HepG2 (cell line): ENCODE measurements around the gene KLF3. TPM values are rescaled to one million over a fixed set of nuclear protein-coding genes. Genes with fewer than 3 reads are reported as not detected.
A peak's percentile ranks its signal among the peaks of the same experiment; 100 is the strongest.

ENCODE experiments used
- ARNTL ChIP-seq: sonication (generic); formaldehyde crosslinking; IDR thresholded peaks from 2 replicates; pipeline ENCODE4 v1.4.0; 2020; ENCODE audit warnings: mild to moderate bottlenecking, missing genetic modification reagents
- CAMTA2 ChIP-seq: sonication (generic); formaldehyde crosslinking; IDR thresholded peaks from 2 replicates; pipeline ENCODE4 v1.4.0; 2020; ENCODE audit warnings: mild to moderate bottlenecking, missing genetic modification reagents, borderline replicate concordance
- EEA1 ChIP-seq: sonication (generic); formaldehyde crosslinking; IDR thresholded peaks from 2 replicates; pipeline ENCODE4 v1.5.1; 2020; ENCODE audit warnings: mild to moderate bottlenecking, missing genetic modification reagents, borderline replicate concordance
- IRF2 ChIP-seq: IDR thresholded peaks from 2 replicates; pipeline ENCODE4 v1.6.1; 2018; ENCODE audit warnings: missing genetic modification reagents, missing compliant biosample characterization
- KLF13 ChIP-seq: sonication (generic); formaldehyde crosslinking; IDR thresholded peaks from 2 replicates; pipeline ENCODE4 v1.4.0; 2020; ENCODE audit warnings: mild to moderate bottlenecking, missing genetic modification reagents
- STAG1 ChIP-seq: sonication (generic); formaldehyde crosslinking; IDR thresholded peaks from 2 replicates; pipeline ENCODE4 v1.4.0; 2020; ENCODE audit warnings: missing genetic modification reagents
- THAP11 ChIP-seq: IDR thresholded peaks from 2 replicates; pipeline ENCODE4 v1.6.1; 2016; ENCODE audit warnings: missing biosample characterization, missing genetic modification reagents
- ZNF326 ChIP-seq: sonication (generic); formaldehyde crosslinking; IDR thresholded peaks from 2 replicates; pipeline ENCODE4 v1.4.0; 2020; ENCODE audit warnings: missing genetic modification reagents, borderline replicate concordance
- polyA plus RNA-seq, 8 experiments: library from polyadenylated mRNA; depleted of rRNA in 3 of 8; stranded (reverse) in 7 of 8; unstranded in 1 of 8; fragments of >200 nt; fragmentation: Illumina TruSeq in 4 of 8; extraction: Trizol in 4 of 8; gene quantifications; 2 replicates each; pipeline versions ENCODE4 v1.2.1 to v1.2.3, GENCODE V29; 2011 to 2016; ENCODE audit warnings: low read depth in 4 of 8, missing spikeins in 1 of 8, mixed read lengths in 1 of 8; ENCODE audit not compliant: insufficient read depth in 1 of 8
- total RNA-seq, 5 experiments: library from RNA; depleted of rRNA; stranded (reverse); fragments of >200 nt; fragmentation: Illumina TruSeq; extraction: Trizol; gene quantifications; 2 replicates each; pipeline ENCODE4 v1.2.3, GENCODE V29; 2016; ENCODE audit warnings: low read depth in 1 of 5
- TF ChIP-seq, protein P1 (sequence below): sonication (generic); formaldehyde crosslinking; IDR thresholded peaks from 2 replicates; pipeline ENCODE4 v1.4.0; 2020; ENCODE audit warnings: missing genetic modification reagents
- TF ChIP-seq, protein P2 (sequence below): IDR thresholded peaks from 2 replicates; pipeline ENCODE4 v1.4.0; 2020; ENCODE audit warnings: mild to moderate bottlenecking, missing genetic modification reagents
- TF ChIP-seq, protein P3 (sequence below): sonication (generic); formaldehyde crosslinking; IDR thresholded peaks from 2 replicates; pipeline ENCODE4 v1.4.0; 2020; ENCODE audit warnings: mild to moderate bottlenecking, missing genetic modification reagents
- TF ChIP-seq, protein P4 (sequence below): conservative IDR thresholded peaks from 2 replicates; pipeline ENCODE4 v1.6.1; 2018; ENCODE audit warnings: missing genetic modification reagents
- TF ChIP-seq, protein P5 (sequence below): sonication (generic); formaldehyde crosslinking; IDR thresholded peaks from 2 replicates; pipeline ENCODE4 v1.4.0; 2020; ENCODE audit warnings: missing genetic modification reagents, borderline replicate concordance

KLF3 gene
- total and polyA plus RNA-seq, 2 of the 13 experiments (the other 11 are each of a cell fraction or from before 2014, with no cell fraction given) = 29.1 to 37.8 TPM

DNA sequence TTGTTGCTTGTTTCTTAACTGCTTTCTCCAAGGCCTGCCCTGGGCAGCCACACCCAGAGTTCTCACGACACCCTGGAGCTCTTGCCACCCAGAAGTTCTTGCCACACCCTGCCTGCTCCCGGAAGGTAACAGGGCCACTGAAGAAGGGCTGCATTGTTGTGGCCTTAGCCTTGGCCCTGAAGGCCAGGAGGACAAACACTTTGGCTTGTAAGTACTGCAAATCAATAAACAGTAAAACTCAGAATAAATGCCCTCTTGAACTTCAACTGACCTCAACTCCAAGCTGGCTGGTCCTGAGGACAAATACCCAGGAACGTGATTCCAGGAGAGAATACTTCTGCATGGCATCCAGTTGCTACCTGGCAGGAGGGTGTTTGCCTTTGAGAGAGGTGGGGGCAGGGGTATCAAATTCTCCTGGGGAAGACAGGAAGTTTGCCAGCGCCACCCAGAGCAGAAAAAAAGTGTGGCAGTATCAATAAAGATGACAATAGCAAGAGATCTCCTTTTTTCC is 64.7 kb downstream of the KLF3 start (continued):
- TF ChIP-seq, protein P1, sequence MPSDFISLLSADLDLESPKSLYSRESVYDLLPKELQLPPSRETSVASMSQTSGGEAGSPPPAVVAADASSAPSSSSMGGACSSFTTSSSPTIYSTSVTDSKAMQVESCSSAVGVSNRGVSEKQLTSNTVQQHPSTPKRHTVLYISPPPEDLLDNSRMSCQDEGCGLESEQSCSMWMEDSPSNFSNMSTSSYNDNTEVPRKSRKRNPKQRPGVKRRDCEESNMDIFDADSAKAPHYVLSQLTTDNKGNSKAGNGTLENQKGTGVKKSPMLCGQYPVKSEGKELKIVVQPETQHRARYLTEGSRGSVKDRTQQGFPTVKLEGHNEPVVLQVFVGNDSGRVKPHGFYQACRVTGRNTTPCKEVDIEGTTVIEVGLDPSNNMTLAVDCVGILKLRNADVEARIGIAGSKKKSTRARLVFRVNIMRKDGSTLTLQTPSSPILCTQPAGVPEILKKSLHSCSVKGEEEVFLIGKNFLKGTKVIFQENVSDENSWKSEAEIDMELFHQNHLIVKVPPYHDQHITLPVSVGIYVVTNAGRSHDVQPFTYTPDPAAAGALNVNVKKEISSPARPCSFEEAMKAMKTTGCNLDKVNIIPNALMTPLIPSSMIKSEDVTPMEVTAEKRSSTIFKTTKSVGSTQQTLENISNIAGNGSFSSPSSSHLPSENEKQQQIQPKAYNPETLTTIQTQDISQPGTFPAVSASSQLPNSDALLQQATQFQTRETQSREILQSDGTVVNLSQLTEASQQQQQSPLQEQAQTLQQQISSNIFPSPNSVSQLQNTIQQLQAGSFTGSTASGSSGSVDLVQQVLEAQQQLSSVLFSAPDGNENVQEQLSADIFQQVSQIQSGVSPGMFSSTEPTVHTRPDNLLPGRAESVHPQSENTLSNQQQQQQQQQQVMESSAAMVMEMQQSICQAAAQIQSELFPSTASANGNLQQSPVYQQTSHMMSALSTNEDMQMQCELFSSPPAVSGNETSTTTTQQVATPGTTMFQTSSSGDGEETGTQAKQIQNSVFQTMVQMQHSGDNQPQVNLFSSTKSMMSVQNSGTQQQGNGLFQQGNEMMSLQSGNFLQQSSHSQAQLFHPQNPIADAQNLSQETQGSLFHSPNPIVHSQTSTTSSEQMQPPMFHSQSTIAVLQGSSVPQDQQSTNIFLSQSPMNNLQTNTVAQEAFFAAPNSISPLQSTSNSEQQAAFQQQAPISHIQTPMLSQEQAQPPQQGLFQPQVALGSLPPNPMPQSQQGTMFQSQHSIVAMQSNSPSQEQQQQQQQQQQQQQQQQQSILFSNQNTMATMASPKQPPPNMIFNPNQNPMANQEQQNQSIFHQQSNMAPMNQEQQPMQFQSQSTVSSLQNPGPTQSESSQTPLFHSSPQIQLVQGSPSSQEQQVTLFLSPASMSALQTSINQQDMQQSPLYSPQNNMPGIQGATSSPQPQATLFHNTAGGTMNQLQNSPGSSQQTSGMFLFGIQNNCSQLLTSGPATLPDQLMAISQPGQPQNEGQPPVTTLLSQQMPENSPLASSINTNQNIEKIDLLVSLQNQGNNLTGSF = no peak
- TF ChIP-seq THAP11 (CRISPR knock-in tag) (no peak), KLF13 (no peak), ARNTL (no peak), IRF2 (CRISPR knock-in tag) (no peak), ZNF326 (CRISPR knock-in tag) (no peak), STAG1 (peak; percentile 60), CAMTA2 (CRISPR knock-in tag) (no peak), EEA1 (CRISPR knock-in tag) (no peak)
- TF ChIP-seq, protein P2, sequence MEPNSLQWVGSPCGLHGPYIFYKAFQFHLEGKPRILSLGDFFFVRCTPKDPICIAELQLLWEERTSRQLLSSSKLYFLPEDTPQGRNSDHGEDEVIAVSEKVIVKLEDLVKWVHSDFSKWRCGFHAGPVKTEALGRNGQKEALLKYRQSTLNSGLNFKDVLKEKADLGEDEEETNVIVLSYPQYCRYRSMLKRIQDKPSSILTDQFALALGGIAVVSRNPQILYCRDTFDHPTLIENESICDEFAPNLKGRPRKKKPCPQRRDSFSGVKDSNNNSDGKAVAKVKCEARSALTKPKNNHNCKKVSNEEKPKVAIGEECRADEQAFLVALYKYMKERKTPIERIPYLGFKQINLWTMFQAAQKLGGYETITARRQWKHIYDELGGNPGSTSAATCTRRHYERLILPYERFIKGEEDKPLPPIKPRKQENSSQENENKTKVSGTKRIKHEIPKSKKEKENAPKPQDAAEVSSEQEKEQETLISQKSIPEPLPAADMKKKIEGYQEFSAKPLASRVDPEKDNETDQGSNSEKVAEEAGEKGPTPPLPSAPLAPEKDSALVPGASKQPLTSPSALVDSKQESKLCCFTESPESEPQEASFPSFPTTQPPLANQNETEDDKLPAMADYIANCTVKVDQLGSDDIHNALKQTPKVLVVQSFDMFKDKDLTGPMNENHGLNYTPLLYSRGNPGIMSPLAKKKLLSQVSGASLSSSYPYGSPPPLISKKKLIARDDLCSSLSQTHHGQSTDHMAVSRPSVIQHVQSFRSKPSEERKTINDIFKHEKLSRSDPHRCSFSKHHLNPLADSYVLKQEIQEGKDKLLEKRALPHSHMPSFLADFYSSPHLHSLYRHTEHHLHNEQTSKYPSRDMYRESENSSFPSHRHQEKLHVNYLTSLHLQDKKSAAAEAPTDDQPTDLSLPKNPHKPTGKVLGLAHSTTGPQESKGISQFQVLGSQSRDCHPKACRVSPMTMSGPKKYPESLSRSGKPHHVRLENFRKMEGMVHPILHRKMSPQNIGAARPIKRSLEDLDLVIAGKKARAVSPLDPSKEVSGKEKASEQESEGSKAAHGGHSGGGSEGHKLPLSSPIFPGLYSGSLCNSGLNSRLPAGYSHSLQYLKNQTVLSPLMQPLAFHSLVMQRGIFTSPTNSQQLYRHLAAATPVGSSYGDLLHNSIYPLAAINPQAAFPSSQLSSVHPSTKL (CRISPR knock-in tag) = peak; percentile 38; the same call in 1 of the 2 replicates
- TF ChIP-seq, protein P3, sequence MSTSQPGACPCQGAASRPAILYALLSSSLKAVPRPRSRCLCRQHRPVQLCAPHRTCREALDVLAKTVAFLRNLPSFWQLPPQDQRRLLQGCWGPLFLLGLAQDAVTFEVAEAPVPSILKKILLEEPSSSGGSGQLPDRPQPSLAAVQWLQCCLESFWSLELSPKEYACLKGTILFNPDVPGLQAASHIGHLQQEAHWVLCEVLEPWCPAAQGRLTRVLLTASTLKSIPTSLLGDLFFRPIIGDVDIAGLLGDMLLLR (CRISPR knock-in tag) = no peak
- TF ChIP-seq, protein P4, sequence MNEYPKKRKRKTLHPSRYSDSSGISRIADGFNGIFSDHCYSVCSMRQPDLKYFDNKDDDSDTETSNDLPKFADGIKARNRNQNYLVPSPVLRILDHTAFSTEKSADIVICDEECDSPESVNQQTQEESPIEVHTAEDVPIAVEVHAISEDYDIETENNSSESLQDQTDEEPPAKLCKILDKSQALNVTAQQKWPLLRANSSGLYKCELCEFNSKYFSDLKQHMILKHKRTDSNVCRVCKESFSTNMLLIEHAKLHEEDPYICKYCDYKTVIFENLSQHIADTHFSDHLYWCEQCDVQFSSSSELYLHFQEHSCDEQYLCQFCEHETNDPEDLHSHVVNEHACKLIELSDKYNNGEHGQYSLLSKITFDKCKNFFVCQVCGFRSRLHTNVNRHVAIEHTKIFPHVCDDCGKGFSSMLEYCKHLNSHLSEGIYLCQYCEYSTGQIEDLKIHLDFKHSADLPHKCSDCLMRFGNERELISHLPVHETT (CRISPR knock-in tag) = no peak
- TF ChIP-seq, protein P5, sequence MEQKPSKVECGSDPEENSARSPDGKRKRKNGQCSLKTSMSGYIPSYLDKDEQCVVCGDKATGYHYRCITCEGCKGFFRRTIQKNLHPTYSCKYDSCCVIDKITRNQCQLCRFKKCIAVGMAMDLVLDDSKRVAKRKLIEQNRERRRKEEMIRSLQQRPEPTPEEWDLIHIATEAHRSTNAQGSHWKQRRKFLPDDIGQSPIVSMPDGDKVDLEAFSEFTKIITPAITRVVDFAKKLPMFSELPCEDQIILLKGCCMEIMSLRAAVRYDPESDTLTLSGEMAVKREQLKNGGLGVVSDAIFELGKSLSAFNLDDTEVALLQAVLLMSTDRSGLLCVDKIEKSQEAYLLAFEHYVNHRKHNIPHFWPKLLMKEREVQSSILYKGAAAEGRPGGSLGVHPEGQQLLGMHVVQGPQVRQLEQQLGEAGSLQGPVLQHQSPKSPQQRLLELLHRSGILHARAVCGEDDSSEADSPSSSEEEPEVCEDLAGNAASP (CRISPR knock-in tag) = no peak
